IPS-11a (cell line): ENCODE data around the gene CCDC88B.

ENCODE experiments used
- H3K4me3 ChIP-seq: one replicate; pipeline ENCODE4 v1.5.1; 2013; ENCODE audit warnings: low read depth, low read length, control low read depth

Gene CCDC88B

GRCh38 chr11:64359712-64360445 lies 19.9 kb downstream of the CCDC88B start:
- peak overlapping the region; percentile 74 for H3K4me3 ChIP-seq

- no peak overlapping the region for H3K4me3 ChIP-seq
Measured at GRCh38 chr11:64360448-64360921, 20.5 kb downstream of the CCDC88B start.

- H3K4me3 ChIP-seq, result no peak overlapping the region
Measured at GRCh38 chr11:64361659-64362058, 21.7 kb downstream of the CCDC88B start.

- no peak overlapping the region for H3K4me3 ChIP-seq
Measured at GRCh38 chr11:64362339-64362738, 22.3 kb downstream of the CCDC88B start.

- H3K4me3 ChIP-seq, result no peak overlapping the region
Measured at GRCh38 chr11:64364435-64364834, 24.4 kb downstream of the CCDC88B start.

- no peak overlapping the region for H3K4me3 ChIP-seq
Measured at GRCh38 chr11:64364911-64365310, 24.9 kb downstream of the CCDC88B start.

- no peak overlapping the region for H3K4me3 ChIP-seq
Measured at GRCh38 chr11:64366751-64367150, 26.7 kb downstream of the CCDC88B start.

- H3K4me3 ChIP-seq, result no peak overlapping the region
Measured at GRCh38 chr11:64367931-64368672, 28.1 kb downstream of the CCDC88B start.

- H3K4me3 ChIP-seq, result no peak overlapping the region
Measured at GRCh38 chr11:64368673-64369074, 28.7 kb downstream of the CCDC88B start.

GRCh38 chr11:64369440-64370421 lies 29.7 kb downstream of the CCDC88B start:
- H3K4me3 ChIP-seq, result no peak overlapping the region

- no peak overlapping the region for H3K4me3 ChIP-seq
Measured at GRCh38 chr11:64371201-64371600, 31.2 kb downstream of the CCDC88B start.

GRCh38 chr11:64372021-64372420 lies 32.0 kb downstream of the CCDC88B start:
- H3K4me3 ChIP-seq, result no peak overlapping the region

GRCh38 chr11:64372802-64373597 lies 33.0 kb downstream of the CCDC88B start:
- no peak overlapping the region for H3K4me3 ChIP-seq

GRCh38 chr11:64373598-64373974 lies 33.6 kb downstream of the CCDC88B start:
- H3K4me3 ChIP-seq, result no peak overlapping the region

GRCh38 chr11:64376071-64376470 lies 36.1 kb downstream of the CCDC88B start:
- H3K4me3 ChIP-seq, result no peak overlapping the region

- no peak overlapping the region for H3K4me3 ChIP-seq
Measured at GRCh38 chr11:64378335-64378880, 38.4 kb downstream of the CCDC88B start.

- no peak overlapping the region for H3K4me3 ChIP-seq
Measured at GRCh38 chr11:64379160-64379559, 39.2 kb downstream of the CCDC88B start.

GRCh38 chr11:64379817-64380709 lies 40.1 kb downstream of the CCDC88B start:
- H3K4me3 ChIP-seq, result no peak overlapping the region

- no peak overlapping the region for H3K4me3 ChIP-seq
Measured at GRCh38 chr11:64381350-64381749, 41.3 kb downstream of the CCDC88B start.
